ENCODE measurements around the gene HSD17B14.
"Not testable (repeated sequence)": the region's sequence is repeated elsewhere in the genome, so short reads cannot be mapped to it uniquely, and the experiment has no call there.

Gene HSD17B14

DNA sequence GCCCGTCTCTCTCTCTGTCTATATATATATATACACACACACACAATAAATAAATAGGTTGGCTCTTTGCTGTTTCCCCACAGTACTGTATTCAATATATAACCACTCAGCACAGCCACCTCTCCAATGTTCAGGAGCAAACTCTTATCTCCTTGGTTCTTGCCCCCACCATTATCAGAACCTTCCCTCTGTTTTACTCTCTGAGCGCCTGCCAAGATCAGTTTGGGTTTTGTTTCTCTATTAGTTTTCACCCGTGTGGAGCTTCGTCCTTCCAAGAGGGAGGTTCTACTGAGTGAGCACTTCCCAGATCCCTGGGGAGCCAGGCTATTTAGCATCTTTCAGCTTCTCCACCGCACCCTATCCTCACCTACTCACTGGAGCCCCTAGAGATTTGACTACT is 70.5 kb downstream of the HSD17B14 start:
- H3K36me3 Mint-ChIP-seq (ENCODE audit: low read depth); H3K9me3 Mint-ChIP-seq; H3K27ac Mint-ChIP-seq; H3K4me3 Mint-ChIP-seq; intact Hi-C loops (cut with micrococcal nuclease): not testable (repeated sequence)
- H3K27me3 Mint-ChIP-seq, result peaks cover 78% of the 10 kb centered on the region
- H3K4me1 Mint-ChIP-seq (ENCODE audit: low read depth), result peaks cover 16% of the 10 kb centered on the region

Measured in dendritic cell treated with granulocyte-macrophage colony-stimulating factor and Interleukin-4, amounts not matched to agents 40 ng/mL and 50 ng/mL, for 4 days (primary cell).